H1 (cell line): ENCODE results near the gene ASB4. TPM values are rescaled to one million over a fixed set of nuclear protein-coding genes. Genes with fewer than 3 reads are reported as not detected.
"Not testable (repeated sequence)": the region's sequence is repeated elsewhere in the genome, so short reads cannot be mapped to it uniquely, and the experiment has no call there.

Experiments used
- CTCF ChIA-PET: fragments of 300-600 bp; sonication (Branson Sonifier 250); formaldehyde crosslinking; loops from one replicate; lab custom pipeline; 2021; ENCODE audit not compliant: partially characterized antibody; lab: Charles Lee
- POLR2A ChIA-PET: fragments of 300-600 bp; sonication (Branson Sonifier 250); formaldehyde crosslinking; loops from one replicate; lab custom pipeline; 2021; ENCODE audit warnings: inconsistent platforms; ENCODE audit not compliant: partially characterized antibody; lab: Charles Lee
- DNase-seq, 2 experiments: peaks; one replicate each; pipeline versions ENCODE4 v3.0.0 to v3.0.0-alpha.2; 2010 to 2022; ENCODE audit warnings: low spot score in 2 of 2, low read depth in 1 of 2, mixed read lengths in 1 of 2
- FAIRE-seq: peaks from 2 replicates; lab custom pipeline; 2011; peaks lifted over from hg19 to GRCh38; lab: Jason Lieb, UNC
- H2AFZ ChIP-seq: 2 replicates; pipeline ENCODE4 v1.8.1; 2012; ENCODE audit warnings: low read length, inconsistent platforms
- H2AK5ac ChIP-seq: 2 replicates; pipeline ENCODE4 v1.6.1; 2013; ENCODE audit warnings: low read depth, low read length
- H2BK120ac ChIP-seq: replicated peaks from 2 replicates; pipeline ENCODE3; 2013; ENCODE audit warnings: low read depth, low read length, inconsistent platforms
- H2BK12ac ChIP-seq: 2 replicates; pipeline ENCODE4 v1.6.1; 2013; ENCODE audit warnings: low read depth, low read length
- H2BK15ac ChIP-seq: 2 replicates; pipeline ENCODE4 v1.6.1; 2013; ENCODE audit warnings: low read length
- H2BK20ac ChIP-seq: 2 replicates; pipeline ENCODE4 v1.6.1; 2013; ENCODE audit warnings: low read length
- H2BK5ac ChIP-seq: 2 replicates; pipeline ENCODE4 v1.6.1; 2013; ENCODE audit warnings: low read depth, low read length
- H3K14ac ChIP-seq: 2 replicates; pipeline ENCODE4 v1.6.1; 2013; ENCODE audit warnings: inconsistent platforms; ENCODE audit not compliant: insufficient read length
- H3K18ac ChIP-seq: 2 replicates; pipeline ENCODE4 v1.6.1; 2013; ENCODE audit warnings: low read length; ENCODE audit errors: extremely low read depth
- H3K23ac ChIP-seq: 2 replicates; pipeline ENCODE4 v1.6.1; 2013; ENCODE audit warnings: inconsistent platforms; ENCODE audit not compliant: insufficient read length
- H3K23me2 ChIP-seq: 2 replicates; pipeline ENCODE4 v1.6.1; 2013; ENCODE audit warnings: low read depth, low read length
- H3K27ac ChIP-seq: 2 replicates; pipeline ENCODE4 v1.6.1; 2011; ENCODE audit warnings: low read depth, low read length, inconsistent platforms
- H3K27me3 ChIP-seq, 4 experiments: replicated peaks in 1 of 4; 1 replicate in 1 of 4; 2 replicates in 3 of 4; pipeline versions ENCODE4 v1.6.1 to v1.8.1; 2011 to 2013; ENCODE audit warnings: low read length in 3 of 4, mild to moderate bottlenecking in 3 of 4, inconsistent platforms in 2 of 4, mixed read lengths in 2 of 4, moderate library complexity in 1 of 4; ENCODE audit not compliant: control insufficient read depth in 3 of 4, insufficient read depth in 3 of 4; ENCODE audit errors: extremely low read depth in 1 of 4
- H3K36me3 ChIP-seq, 4 experiments: 2 replicates each; pipeline versions ENCODE4 v1.6.1 to v1.8.1; 2011 to 2013; ENCODE audit warnings: mild to moderate bottlenecking in 4 of 4, low read length in 3 of 4, moderate library complexity in 2 of 4, control low read depth in 1 of 4, inconsistent platforms in 1 of 4; ENCODE audit not compliant: insufficient read depth in 4 of 4, control insufficient read depth in 2 of 4
- H3K4ac ChIP-seq: replicated peaks from 2 replicates; pipeline ENCODE3; 2013; ENCODE audit warnings: low read length, low read depth, mixed read lengths, inconsistent platforms; ENCODE audit not compliant: insufficient read length
- H3K4me1 ChIP-seq, 4 experiments: replicated peaks in 1 of 4; 1 replicate in 1 of 4; 2 replicates in 3 of 4; pipeline versions ENCODE4 v1.6.1 to v1.8.1; 2011 to 2013; ENCODE audit warnings: low read length in 3 of 4, inconsistent platforms in 2 of 4, mixed read lengths in 1 of 4; ENCODE audit not compliant: insufficient read depth in 4 of 4, control insufficient read depth in 3 of 4
- H3K4me2 ChIP-seq, 2 experiments: 2 replicates each; pipeline versions ENCODE4 v1.6.1 to v1.8.1; 2011 to 2013; ENCODE audit warnings: low read depth in 2 of 2, low read length in 2 of 2, control low read depth in 1 of 2, inconsistent platforms in 1 of 2, mild to moderate bottlenecking in 1 of 2; ENCODE audit not compliant: insufficient read depth in 1 of 2
- H3K4me3 ChIP-seq, 4 experiments: fragments of 200-600, 300-600 bp in 1 of 4; sonication (generic), shearing (Covaris generic), sonication (Bioruptor Twin) in 1 of 4; 2 replicates each; pipeline versions ENCODE4 v1.5.1 to v1.8.1; 2011 to 2016; ENCODE audit warnings: low read length in 4 of 4, low read depth in 3 of 4, control low read depth in 2 of 4, inconsistent platforms in 2 of 4, mild to moderate bottlenecking in 2 of 4, mixed read lengths in 1 of 4, moderate library complexity in 1 of 4; ENCODE audit not compliant: insufficient read depth in 2 of 4; ENCODE audit errors: extremely low read depth in 1 of 4
- H3K56ac ChIP-seq: replicated peaks from 2 replicates; pipeline ENCODE3; 2013; ENCODE audit warnings: low read depth, mild to moderate bottlenecking, mixed read lengths, low read length, inconsistent platforms; ENCODE audit not compliant: insufficient read length
- H3K79me1 ChIP-seq: 2 replicates; pipeline ENCODE4 v1.6.1; 2013; ENCODE audit warnings: low read depth, low read length, control low read depth
- H3K79me2 ChIP-seq, 2 experiments: 2 replicates each; pipeline versions ENCODE4 v1.6.1 to v1.8.1; 2012 to 2013; ENCODE audit warnings: low read length in 2 of 2, mild to moderate bottlenecking in 2 of 2, inconsistent platforms in 1 of 2; ENCODE audit not compliant: insufficient read depth in 2 of 2, control insufficient read depth in 1 of 2
- H3K9ac ChIP-seq, 4 experiments: replicated peaks in 1 of 4; 1 replicate in 1 of 4; 2 replicates in 3 of 4; pipeline versions ENCODE4 v1.6.1 to v1.8.1; 2011 to 2013; ENCODE audit warnings: low read depth in 3 of 4, low read length in 3 of 4, control low read depth in 2 of 4, mild to moderate bottlenecking in 2 of 4, moderate library complexity in 2 of 4, inconsistent platforms in 1 of 4; ENCODE audit errors: extremely low read depth in 1 of 4
- H3K9me3 ChIP-seq, 2 experiments: 2 replicates each; pipeline versions ENCODE4 v1.6.1 to v1.8.1; 2012 to 2013; ENCODE audit warnings: mild to moderate bottlenecking in 2 of 2, moderate library complexity in 2 of 2, control low read depth in 1 of 2, inconsistent platforms in 1 of 2, low read depth in 1 of 2, low read length in 1 of 2, mixed read lengths in 1 of 2; ENCODE audit not compliant: insufficient read depth in 2 of 2
- H4K20me1 ChIP-seq, 2 experiments: replicated peaks in 1 of 2; 2 replicates each; pipeline versions ENCODE3 to v1.8.1; 2011 to 2013; ENCODE audit warnings: inconsistent platforms in 2 of 2, low read length in 2 of 2, mild to moderate bottlenecking in 1 of 2; ENCODE audit not compliant: insufficient read depth in 2 of 2, control insufficient read depth in 1 of 2
- H4K5ac ChIP-seq: 2 replicates; pipeline ENCODE4 v1.6.1; 2013; ENCODE audit warnings: low read length, low read depth, mixed read lengths, inconsistent platforms; ENCODE audit not compliant: insufficient read length
- H4K8ac ChIP-seq: 2 replicates; pipeline ENCODE4 v1.8.0; 2013; ENCODE audit warnings: mild to moderate bottlenecking, moderate library complexity, low read length, inconsistent platforms; ENCODE audit not compliant: insufficient read depth; ENCODE audit errors: extremely low read depth
- H4K91ac ChIP-seq: replicated peaks from 2 replicates; pipeline ENCODE3; 2013; ENCODE audit warnings: low read length, mixed read lengths, inconsistent platforms; ENCODE audit not compliant: insufficient read length
- WGBS, 2 experiments: shearing (Covaris generic) in 1 of 2; methylation state at CpG; one replicate each; pipeline versions ENCODE4 v1.1.6 to v1.1.7; 2013 to 2015; ENCODE audit warnings: low lambda C conversion rate in 2 of 2, mixed read lengths in 2 of 2, inconsistent platforms in 1 of 2, low coverage in 1 of 2, missing lambda C conversion rate in 1 of 2; ENCODE audit not compliant: insufficient replicate concordance in 2 of 2, insufficient coverage in 1 of 2, insufficient read length in 1 of 2; ENCODE audit errors: extremely low coverage in 1 of 2, missing lambda C conversion rate in 1 of 2; 5-methylcytosine and 5-hydroxymethylcytosine counted together
- polyA plus RNA-seq, 7 experiments: library from polyadenylated mRNA; depleted of rRNA in 3 of 7; stranded (reverse) in 5 of 7; unstranded in 2 of 7; fragments of >200 nt in 5 of 7; fragments of 200-250 nt in 2 of 7; gene quantifications; 1 replicate in 5 of 7; 2 replicates in 1 of 7; 4 replicates in 1 of 7; pipeline versions ENCODE4 v1.2.1 to v1.2.3, GENCODE V29; 2011 to 2013; ENCODE audit warnings: missing spikeins in 2 of 7, mixed read lengths in 2 of 7
- total RNA-seq: library from RNA; stranded (reverse); fragmentation: NEBNext Ultra II Directional; extraction: Animal tissue kit (Norgen Biotek cat#: 25700); gene quantifications from 2 replicates; pipeline ENCODE4 v1.2.1, GENCODE V29; 2021

Gene ASB4
- total and polyA plus RNA-seq, 2 of the 8 experiments (the other 6 are each of a cell fraction or from before 2014, with no cell fraction given): not detected

GRCh38 chr7:95460653-95461052 lies 25.1 kb upstream of the ASB4 start:
- POLR2A ChIA-PET, H4K91ac ChIP-seq, H3K79me2 ChIP-seq, H2AFZ ChIP-seq, H2BK15ac ChIP-seq, H2BK120ac ChIP-seq, FAIRE-seq, H4K20me1 ChIP-seq, H3K18ac ChIP-seq, H2BK12ac ChIP-seq, H3K4me2 ChIP-seq, H4K5ac ChIP-seq, CTCF ChIA-PET, DNase-seq, H3K9ac ChIP-seq, H3K27ac ChIP-seq, H3K56ac ChIP-seq, H3K4me3 ChIP-seq, H3K4me1 ChIP-seq, H3K4ac ChIP-seq, H2AK5ac ChIP-seq, H3K23ac ChIP-seq, H2BK20ac ChIP-seq, H2BK5ac ChIP-seq, H3K27me3 ChIP-seq, H3K36me3 ChIP-seq, H3K79me1 ChIP-seq, H4K8ac ChIP-seq, H3K23me2 ChIP-seq, H3K14ac ChIP-seq: not testable (repeated sequence)
- peaks cover 7 to 13% of the 10 kb centered on the region in 2 experiments; a peak in 3 of 4 replicates for H3K9me3 ChIP-seq
- WGBS, 2 experiments: 90% methylated on average over 2 of the region's 2 CpGs; no CpG with 5 or more reads in 1 of the 2 experiments
